ENCODE data around the gene CBL.
A peak's percentile ranks its signal among the peaks of the same experiment; 100 is the strongest.

DNA sequence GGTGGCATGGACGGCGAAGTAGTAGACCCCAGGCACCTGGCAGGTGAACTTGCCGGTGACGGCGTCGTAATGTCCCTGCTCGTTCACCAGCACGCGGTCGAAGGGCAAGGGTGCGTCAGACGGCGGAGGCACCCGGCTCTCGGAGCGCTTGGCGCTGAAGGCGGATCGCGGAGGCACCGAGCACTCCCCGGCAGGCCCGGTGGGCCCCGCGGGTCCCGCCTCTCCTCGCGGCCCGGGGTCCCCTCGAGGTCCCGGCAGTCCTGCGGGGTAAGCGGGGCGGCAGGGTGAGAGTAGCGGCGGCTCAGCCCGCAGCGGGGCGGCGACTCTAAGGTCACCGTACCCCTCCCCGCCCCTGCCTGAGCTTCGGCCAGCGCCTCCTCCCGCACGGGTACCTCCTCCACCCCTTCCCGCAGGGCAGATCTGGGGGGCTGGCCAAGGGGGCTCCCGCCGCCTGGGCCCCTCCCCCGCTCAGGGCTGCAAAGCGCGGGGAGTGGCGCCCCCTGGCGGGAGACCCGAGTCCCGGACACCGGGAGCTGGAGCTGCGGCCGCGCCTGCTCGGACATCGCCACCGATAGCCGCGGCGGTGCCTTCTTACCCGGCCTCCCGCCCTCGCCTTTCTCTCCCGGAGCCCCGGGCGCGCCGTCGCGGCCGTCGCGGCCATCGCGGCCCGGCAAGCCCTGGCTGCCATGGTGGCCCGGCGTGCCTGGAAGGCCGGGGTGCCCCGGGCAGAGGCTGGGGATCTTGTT is 133.6 kb downstream of the CBL start:
- TF ChIP-seq, protein P1, sequence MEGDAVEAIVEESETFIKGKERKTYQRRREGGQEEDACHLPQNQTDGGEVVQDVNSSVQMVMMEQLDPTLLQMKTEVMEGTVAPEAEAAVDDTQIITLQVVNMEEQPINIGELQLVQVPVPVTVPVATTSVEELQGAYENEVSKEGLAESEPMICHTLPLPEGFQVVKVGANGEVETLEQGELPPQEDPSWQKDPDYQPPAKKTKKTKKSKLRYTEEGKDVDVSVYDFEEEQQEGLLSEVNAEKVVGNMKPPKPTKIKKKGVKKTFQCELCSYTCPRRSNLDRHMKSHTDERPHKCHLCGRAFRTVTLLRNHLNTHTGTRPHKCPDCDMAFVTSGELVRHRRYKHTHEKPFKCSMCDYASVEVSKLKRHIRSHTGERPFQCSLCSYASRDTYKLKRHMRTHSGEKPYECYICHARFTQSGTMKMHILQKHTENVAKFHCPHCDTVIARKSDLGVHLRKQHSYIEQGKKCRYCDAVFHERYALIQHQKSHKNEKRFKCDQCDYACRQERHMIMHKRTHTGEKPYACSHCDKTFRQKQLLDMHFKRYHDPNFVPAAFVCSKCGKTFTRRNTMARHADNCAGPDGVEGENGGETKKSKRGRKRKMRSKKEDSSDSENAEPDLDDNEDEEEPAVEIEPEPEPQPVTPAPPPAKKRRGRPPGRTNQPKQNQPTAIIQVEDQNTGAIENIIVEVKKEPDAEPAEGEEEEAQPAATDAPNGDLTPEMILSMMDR (IDR thresholded peaks at IDR 0.05; ENCODE audit: borderline replicate concordance, extremely low read depth, low read length, poor library complexity, severe bottlenecking), result peak; percentile 19
- TF ChIP-seq EZH2 (IDR thresholded peaks at IDR 0.05; ENCODE audit: borderline replicate concordance, low read depth, low read length, severe bottlenecking), result no peak
